LNCaP clone FGC (cell line): Measurements from ENCODE around the gene NEAT1.

Source experiments
- DNase-seq: peaks from one replicate; pipeline ENCODE4 v3.0.0-alpha.2; 2011; ENCODE audit warnings: low read depth
- H3K4me3 ChIP-seq: 2 replicates; pipeline ENCODE4 v1.5.1; 2011; ENCODE audit warnings: mild to moderate bottlenecking, low read depth, low read length, control low read depth
- CTCF ChIP-seq: IDR thresholded peaks from 2 replicates; pipeline ENCODE4 v1.5.1; 2012; ENCODE audit warnings: mild to moderate bottlenecking; ENCODE audit not compliant: control insufficient read depth, insufficient read depth; ENCODE audit errors: extremely low read depth

NEAT1 gene

GRCh38 chr11:65416341-65416824 is 6.2 kb upstream of the NEAT1 start:
- peak; percentile 99 for TF ChIP-seq CTCF
- DNase-seq = no peak
- peak overlapping the region; percentile 42 for H3K4me3 ChIP-seq

- H3K4me3 ChIP-seq = peak overlapping the region; percentile 42
- DNase-seq = no peak
- no peak for TF ChIP-seq CTCF
Observed at GRCh38 chr11:65416841-65417701, 5.5 kb upstream of the NEAT1 start.

- no peak for DNase-seq
- peak overlapping the region; percentile 34 for H3K4me3 ChIP-seq
- TF ChIP-seq CTCF = no peak
Observed at GRCh38 chr11:65417702-65418430, 4.7 kb upstream of the NEAT1 start.

- no peak for DNase-seq
- TF ChIP-seq CTCF = no peak
- peak overlapping the region; percentile 34 for H3K4me3 ChIP-seq
Observed at GRCh38 chr11:65418431-65418680, 4.2 kb upstream of the NEAT1 start.

- TF ChIP-seq CTCF = no peak
- peak overlapping the region; percentile 34 for H3K4me3 ChIP-seq
- peak; percentile 99 for DNase-seq
Observed at GRCh38 chr11:65418681-65419459, 3.7 kb upstream of the NEAT1 start.

- H3K4me3 ChIP-seq = peak overlapping the region; percentile 34
- no peak for TF ChIP-seq CTCF
- DNase-seq = no peak
Observed at GRCh38 chr11:65419460-65419771, 3.2 kb upstream of the NEAT1 start.
